HCT116 (cell line): Measurements from ENCODE around the gene ITGA1. TPM values are rescaled to one million over a fixed set of nuclear protein-coding genes. Genes with fewer than 3 reads are reported as not detected.

ENCODE experiments used
- ATAC-seq: fragments of 200-7000 bp; cut with Tn5 transposase; 2 replicates; pipeline ENCODE4 v1.9.1; 2020; ENCODE audit warnings: mild to moderate bottlenecking, moderate library complexity
- BruUV-seq: library from RNA; stranded (reverse); fragments of 400-500 nt; replicated peaks from 2 replicates; lab custom pipeline; 2021; lab: Mats Ljungman, UMichigan
- CTCF ChIA-PET: fragments of 300-600 bp; sonication (Branson Sonifier 250); formaldehyde crosslinking; loops from one replicate; lab custom pipeline; 2021; ENCODE audit warnings: antibody characterized with exemption; lab: Charles Lee
- POLR2A ChIA-PET: fragments of 300-600, 350-600 bp; sonication (Branson Sonifier 250); formaldehyde crosslinking; loops from one replicate; lab custom pipeline; 2021; ENCODE audit warnings: antibody characterized with exemption; lab: Charles Lee
- RAD21 ChIA-PET, 2 experiments: fragments of 300-600 bp; sonication (Branson Sonifier 250); formaldehyde crosslinking; loops; one replicate each; lab custom pipeline; 2023; ENCODE audit warnings: low total read pairs in 2 of 2; ENCODE audit not compliant: uncharacterized antibody in 2 of 2, unreplicated experiment in 2 of 2, low non-redundant PET in 1 of 2; lab: Charles Lee
- DNase-seq: peaks from one replicate; pipeline ENCODE4 v3.0.0-alpha.2; 2010; ENCODE audit warnings: low read depth, low spot score
- H2AFZ ChIP-seq: fragments of 200-600 bp; shearing (Covaris generic), sonication (generic); 2 replicates; pipeline ENCODE4 v1.6.1; 2017; ENCODE audit warnings: low read depth, mixed run types, mixed read lengths, antibody characterized with exemption, low read length; ENCODE audit not compliant: poor library complexity, severe bottlenecking
- H3K27ac ChIP-seq: 2 replicates; pipeline ENCODE4 v1.5.1; 2012; ENCODE audit warnings: low read depth, low read length
- H3K27me3 ChIP-seq: fragments of 200-600 bp; sonication (generic); 2 replicates; pipeline ENCODE4 v1.6.1; 2016; ENCODE audit warnings: mixed run types, low read length, mixed read lengths; ENCODE audit not compliant: insufficient read depth
- H3K36me3 ChIP-seq, 2 experiments: fragments of 200-500 bp in 1 of 2; fragments of 200-600 bp in 1 of 2; sonication (Bioruptor generic) in 1 of 2; sonication (generic) in 1 of 2; 2 replicates each; pipeline versions ENCODE4 v1.5.1 to v1.6.1; 2014 to 2016; ENCODE audit warnings: low read length in 2 of 2, inconsistent platforms in 1 of 2, mixed read lengths in 1 of 2, mixed run types in 1 of 2; ENCODE audit not compliant: insufficient read depth in 2 of 2, control insufficient read depth in 1 of 2
- H3K4me1 ChIP-seq, 2 experiments: fragments of 200-600 bp in 1 of 2; sonication (generic) in 1 of 2; 2 replicates each; pipeline versions ENCODE4 v1.5.1 to v1.6.1; 2012 to 2017; ENCODE audit warnings: low read length in 2 of 2, inconsistent platforms in 1 of 2, mild to moderate bottlenecking in 1 of 2, mixed read lengths in 1 of 2, mixed run types in 1 of 2, moderate library complexity in 1 of 2; ENCODE audit not compliant: insufficient read depth in 2 of 2, control insufficient read depth in 1 of 2
- H3K4me2 ChIP-seq: fragments of 200-600 bp; sonication (generic); 2 replicates; pipeline ENCODE4 v1.6.1; 2017; ENCODE audit warnings: mixed run types, low read length, mixed read lengths
- H3K4me3 ChIP-seq, 2 experiments: fragments of 200-600 bp in 1 of 2; sonication (generic) in 1 of 2; replicated peaks in 1 of 2; 2 replicates each; pipeline ENCODE4 v1.5.1; 2011 to 2016; ENCODE audit warnings: low read length in 2 of 2, control low read depth in 1 of 2, low read depth in 1 of 2, mild to moderate bottlenecking in 1 of 2, mixed read lengths in 1 of 2, mixed run types in 1 of 2
- H3K79me2 ChIP-seq: fragments of 200-600 bp; sonication (generic); 2 replicates; pipeline ENCODE4 v1.6.1; 2017; ENCODE audit warnings: mild to moderate bottlenecking, mixed run types, low read length, moderate library complexity, mixed read lengths; ENCODE audit not compliant: insufficient read depth
- H3K9ac ChIP-seq: fragments of 200-600 bp; sonication (generic); 2 replicates; pipeline ENCODE4 v1.6.1; 2016; ENCODE audit warnings: low read length, mixed read lengths
- H3K9me2 ChIP-seq: fragments of 200-600 bp; sonication (generic), shearing (Covaris generic); 2 replicates; pipeline ENCODE4 v1.6.1; 2017; ENCODE audit warnings: mixed run types, mild to moderate bottlenecking, moderate library complexity; ENCODE audit not compliant: insufficient read depth
- H3K9me3 ChIP-seq, 2 experiments: fragments of 200-500 bp in 1 of 2; fragments of 200-600 bp in 1 of 2; sonication (Bioruptor generic) in 1 of 2; sonication (generic) in 1 of 2; 2 replicates each; pipeline ENCODE4 v1.6.1; 2014 to 2017; ENCODE audit warnings: low read length in 2 of 2, mixed read lengths in 2 of 2, inconsistent platforms in 1 of 2, low read depth in 1 of 2, mild to moderate bottlenecking in 1 of 2, mixed run types in 1 of 2, moderate library complexity in 1 of 2; ENCODE audit not compliant: control insufficient read depth in 1 of 2, insufficient read depth in 1 of 2
- H4K20me1 ChIP-seq: fragments of 200-600 bp; sonication (generic), shearing (Covaris generic); 2 replicates; pipeline ENCODE4 v1.6.1; 2017; ENCODE audit warnings: mixed run types, mild to moderate bottlenecking, moderate library complexity; ENCODE audit not compliant: insufficient read depth
- intact Hi-C: fragments of 100-400 bp; cut with micrococcal nuclease; formaldehyde crosslinking; loops from 2 replicates; pipeline ENCODE4 v1.10.0; 2022
- total RNA-seq: library from RNA; stranded (reverse); gene quantifications from one replicate; pipeline ENCODE4 v1.2.1, GENCODE V29; 2021; ENCODE audit not compliant: unreplicated experiment
- TF ChIP-seq, protein P1 (sequence below): IDR thresholded peaks from 2 replicates; pipeline ENCODE4 v1.6.1; 2012; ENCODE audit warnings: low read depth
- TF ChIP-seq, protein P2 (sequence below): IDR thresholded peaks from 2 replicates; pipeline ENCODE4 v1.6.1; 2011; ENCODE audit warnings: mild to moderate bottlenecking, low read length, moderate library complexity; ENCODE audit not compliant: insufficient replicate concordance; ENCODE audit errors: extremely low read depth
- TF ChIP-seq, protein P3 (sequence below), 3 experiments: fragments of 200-600 bp in 1 of 3; sonication (generic) in 1 of 3; IDR thresholded peaks in 2 of 3; conservative IDR thresholded peaks in 1 of 3; 2 replicates each; pipeline ENCODE4 v1.5.1; 2012 to 2017; ENCODE audit warnings: low read depth in 2 of 3, low read length in 2 of 3, antibody characterized with exemption in 1 of 3, borderline replicate concordance in 1 of 3, control low read depth in 1 of 3, mild to moderate bottlenecking in 1 of 3, mixed read lengths in 1 of 3, mixed run types in 1 of 3, moderate library complexity in 1 of 3; ENCODE audit not compliant: insufficient read depth in 1 of 3

The ITGA1 gene
- total RNA-seq, 1 experiment from 2014 or later, result 1.8 TPM

DNA sequence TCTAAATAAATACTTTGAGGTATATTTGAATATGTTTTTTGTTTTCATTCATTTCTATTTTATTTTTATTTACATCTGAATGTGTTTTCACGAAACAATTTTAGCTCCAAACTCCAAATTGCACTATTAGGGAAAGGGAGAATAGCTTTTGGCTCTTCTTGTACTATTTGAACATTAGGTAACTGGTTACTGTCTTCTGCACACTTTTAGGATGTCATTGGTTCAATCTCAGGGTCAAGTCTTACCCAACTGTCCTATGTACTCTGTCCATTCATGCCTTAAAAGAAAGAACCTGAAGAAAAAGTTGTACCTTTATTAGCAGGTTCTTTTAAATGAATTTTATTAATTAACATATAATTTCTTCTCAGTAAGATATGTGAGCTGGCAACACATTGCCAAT is 51.6 kb downstream of the ITGA1 start (continued):
- TF ChIP-seq, protein P1, sequence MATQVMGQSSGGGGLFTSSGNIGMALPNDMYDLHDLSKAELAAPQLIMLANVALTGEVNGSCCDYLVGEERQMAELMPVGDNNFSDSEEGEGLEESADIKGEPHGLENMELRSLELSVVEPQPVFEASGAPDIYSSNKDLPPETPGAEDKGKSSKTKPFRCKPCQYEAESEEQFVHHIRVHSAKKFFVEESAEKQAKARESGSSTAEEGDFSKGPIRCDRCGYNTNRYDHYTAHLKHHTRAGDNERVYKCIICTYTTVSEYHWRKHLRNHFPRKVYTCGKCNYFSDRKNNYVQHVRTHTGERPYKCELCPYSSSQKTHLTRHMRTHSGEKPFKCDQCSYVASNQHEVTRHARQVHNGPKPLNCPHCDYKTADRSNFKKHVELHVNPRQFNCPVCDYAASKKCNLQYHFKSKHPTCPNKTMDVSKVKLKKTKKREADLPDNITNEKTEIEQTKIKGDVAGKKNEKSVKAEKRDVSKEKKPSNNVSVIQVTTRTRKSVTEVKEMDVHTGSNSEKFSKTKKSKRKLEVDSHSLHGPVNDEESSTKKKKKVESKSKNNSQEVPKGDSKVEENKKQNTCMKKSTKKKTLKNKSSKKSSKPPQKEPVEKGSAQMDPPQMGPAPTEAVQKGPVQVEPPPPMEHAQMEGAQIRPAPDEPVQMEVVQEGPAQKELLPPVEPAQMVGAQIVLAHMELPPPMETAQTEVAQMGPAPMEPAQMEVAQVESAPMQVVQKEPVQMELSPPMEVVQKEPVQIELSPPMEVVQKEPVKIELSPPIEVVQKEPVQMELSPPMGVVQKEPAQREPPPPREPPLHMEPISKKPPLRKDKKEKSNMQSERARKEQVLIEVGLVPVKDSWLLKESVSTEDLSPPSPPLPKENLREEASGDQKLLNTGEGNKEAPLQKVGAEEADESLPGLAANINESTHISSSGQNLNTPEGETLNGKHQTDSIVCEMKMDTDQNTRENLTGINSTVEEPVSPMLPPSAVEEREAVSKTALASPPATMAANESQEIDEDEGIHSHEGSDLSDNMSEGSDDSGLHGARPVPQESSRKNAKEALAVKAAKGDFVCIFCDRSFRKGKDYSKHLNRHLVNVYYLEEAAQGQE, result no peak

DNA sequence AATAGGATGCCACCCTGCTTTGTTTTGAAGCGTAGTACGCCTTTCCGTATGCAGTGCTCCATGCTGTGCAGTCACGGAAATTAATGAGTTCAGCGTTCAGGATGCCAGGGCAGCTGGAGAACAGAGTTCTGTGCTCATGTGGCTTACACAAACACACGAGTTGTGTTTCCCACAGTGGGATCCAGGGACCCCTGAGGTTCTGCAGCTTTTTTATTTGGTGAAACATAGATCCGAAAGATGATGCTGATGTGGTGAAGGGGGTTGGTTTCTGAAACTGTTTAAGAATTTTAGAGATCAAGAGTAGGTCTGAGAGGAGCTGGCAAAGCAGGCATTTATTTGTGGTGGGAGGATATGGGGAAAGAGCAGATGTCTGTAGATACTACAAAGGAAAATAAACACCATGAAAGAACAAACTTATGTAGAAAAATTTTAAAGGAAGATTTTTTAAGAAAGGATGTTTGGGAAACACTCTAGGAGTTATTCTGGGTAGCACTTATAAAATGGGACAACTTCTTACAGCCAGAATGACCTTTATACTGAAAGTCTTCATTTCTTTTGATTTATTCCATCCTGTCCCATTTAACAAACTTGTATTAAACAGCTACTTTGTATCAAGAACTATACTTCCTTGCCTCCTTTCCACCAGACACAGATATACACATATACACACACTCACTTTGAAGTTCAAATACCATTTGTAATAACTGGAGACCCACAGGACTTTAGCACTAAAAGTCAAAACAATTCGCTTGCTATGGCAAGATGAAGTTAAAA is 52.7 kb downstream of the ITGA1 start:
- Histone ChIP-seq H3K9me2 (no peaks in the 10 kb centered on the region), H3K9ac (no peak overlapping the region), H2AFZ (no peak overlapping the region), H3K36me3 (no peaks in the 10 kb centered on the region), H3K9me3 (no peaks in the 10 kb centered on the region), H3K4me3 (no peak overlapping the region), H3K4me2 (no peak overlapping the region), H4K20me1 (no peaks in the 10 kb centered on the region), H3K4me1 (peaks cover 0 to 6% of the 10 kb centered on the region in 2 experiments; a peak in 2 of 4 replicates), H3K27me3 (no peaks in the 10 kb centered on the region), H3K27ac (no peak overlapping the region), H3K79me2 (no peaks in the 10 kb centered on the region)
- ChIA-PET RAD21 (no interaction called here), CTCF (no interaction called here), POLR2A (no interaction called here)
- no peak for ATAC-seq
- DNase-seq, result no peak
- TF ChIP-seq, protein P2, sequence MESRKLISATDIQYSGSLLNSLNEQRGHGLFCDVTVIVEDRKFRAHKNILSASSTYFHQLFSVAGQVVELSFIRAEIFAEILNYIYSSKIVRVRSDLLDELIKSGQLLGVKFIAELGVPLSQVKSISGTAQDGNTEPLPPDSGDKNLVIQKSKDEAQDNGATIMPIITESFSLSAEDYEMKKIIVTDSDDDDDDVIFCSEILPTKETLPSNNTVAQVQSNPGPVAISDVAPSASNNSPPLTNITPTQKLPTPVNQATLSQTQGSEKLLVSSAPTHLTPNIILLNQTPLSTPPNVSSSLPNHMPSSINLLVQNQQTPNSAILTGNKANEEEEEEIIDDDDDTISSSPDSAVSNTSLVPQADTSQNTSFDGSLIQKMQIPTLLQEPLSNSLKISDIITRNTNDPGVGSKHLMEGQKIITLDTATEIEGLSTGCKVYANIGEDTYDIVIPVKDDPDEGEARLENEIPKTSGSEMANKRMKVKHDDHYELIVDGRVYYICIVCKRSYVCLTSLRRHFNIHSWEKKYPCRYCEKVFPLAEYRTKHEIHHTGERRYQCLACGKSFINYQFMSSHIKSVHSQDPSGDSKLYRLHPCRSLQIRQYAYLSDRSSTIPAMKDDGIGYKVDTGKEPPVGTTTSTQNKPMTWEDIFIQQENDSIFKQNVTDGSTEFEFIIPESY, result no peak
- TF ChIP-seq, protein P3, sequence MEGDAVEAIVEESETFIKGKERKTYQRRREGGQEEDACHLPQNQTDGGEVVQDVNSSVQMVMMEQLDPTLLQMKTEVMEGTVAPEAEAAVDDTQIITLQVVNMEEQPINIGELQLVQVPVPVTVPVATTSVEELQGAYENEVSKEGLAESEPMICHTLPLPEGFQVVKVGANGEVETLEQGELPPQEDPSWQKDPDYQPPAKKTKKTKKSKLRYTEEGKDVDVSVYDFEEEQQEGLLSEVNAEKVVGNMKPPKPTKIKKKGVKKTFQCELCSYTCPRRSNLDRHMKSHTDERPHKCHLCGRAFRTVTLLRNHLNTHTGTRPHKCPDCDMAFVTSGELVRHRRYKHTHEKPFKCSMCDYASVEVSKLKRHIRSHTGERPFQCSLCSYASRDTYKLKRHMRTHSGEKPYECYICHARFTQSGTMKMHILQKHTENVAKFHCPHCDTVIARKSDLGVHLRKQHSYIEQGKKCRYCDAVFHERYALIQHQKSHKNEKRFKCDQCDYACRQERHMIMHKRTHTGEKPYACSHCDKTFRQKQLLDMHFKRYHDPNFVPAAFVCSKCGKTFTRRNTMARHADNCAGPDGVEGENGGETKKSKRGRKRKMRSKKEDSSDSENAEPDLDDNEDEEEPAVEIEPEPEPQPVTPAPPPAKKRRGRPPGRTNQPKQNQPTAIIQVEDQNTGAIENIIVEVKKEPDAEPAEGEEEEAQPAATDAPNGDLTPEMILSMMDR (IDR thresholded peaks at IDR 0.05 in 2 of 3, conservative IDR thresholded peaks at IDR 0.05 in 1 of 3; ENCODE audit: borderline replicate concordance in 1 of 3, insufficient read depth in 1 of 3, low read depth in 2 of 3, low read length in 2 of 3), result no peak
- no TSS peak for BruUV-seq
- intact Hi-C loops, result no loop called here
